GM12891 (cell line): ENCODE measurements around the gene BEND6.

Experiments
- DNase-seq: peaks from one replicate; pipeline ENCODE4 v3.0.0; 2011; ENCODE audit warnings: low spot score; ENCODE audit not compliant: insufficient read length
- FAIRE-seq: peaks from 2 replicates; lab custom pipeline; 2011; peaks lifted over from hg19 to GRCh38; lab: Jason Lieb, UNC
- PAX5 ChIP-seq: IDR thresholded peaks from 2 replicates; pipeline ENCODE4 v1.6.1; 2011; ENCODE audit warnings: low read length, moderate library complexity, mild to moderate bottlenecking; ENCODE audit not compliant: insufficient read depth, severe bottlenecking
- POLR2A ChIP-seq: IDR thresholded peaks from 2 replicates; pipeline ENCODE4 v1.6.1; 2011; ENCODE audit warnings: low read depth, low read length, control low read depth
- POLR2AphosphoS5 ChIP-seq: IDR thresholded peaks from 2 replicates; pipeline ENCODE4 v1.6.1; 2011; ENCODE audit warnings: low read depth, low read length, control low read depth
- POU2F2 ChIP-seq: IDR thresholded peaks from 2 replicates; pipeline ENCODE4 v1.6.1; 2011; ENCODE audit warnings: low read depth, mild to moderate bottlenecking, control low read depth, low read length, moderate library complexity
- SPI1 ChIP-seq: IDR thresholded peaks from 2 replicates; pipeline ENCODE4 v1.6.1; 2011; ENCODE audit warnings: low read depth, low read length, control low read depth
- TAF1 ChIP-seq: IDR thresholded peaks from 2 replicates; pipeline ENCODE4 v1.6.1; 2011; ENCODE audit warnings: low read depth, low read length, control low read depth

Gene BEND6

GRCh38 chr6:56940463-56940862 lies 14.4 kb upstream of the BEND6 start:
- no peak for FAIRE-seq
- TF ChIP-seq PAX5 (no peak), TAF1 (no peak), POLR2AphosphoS5 (no peak), SPI1 (no peak), POU2F2 (no peak), POLR2A (no peak)
- no peak for DNase-seq

GRCh38 chr6:56940977-56941376 lies 13.9 kb upstream of the BEND6 start:
- TF ChIP-seq POLR2A = no peak
- DNase-seq (no peak), FAIRE-seq (no peak)

DNA sequence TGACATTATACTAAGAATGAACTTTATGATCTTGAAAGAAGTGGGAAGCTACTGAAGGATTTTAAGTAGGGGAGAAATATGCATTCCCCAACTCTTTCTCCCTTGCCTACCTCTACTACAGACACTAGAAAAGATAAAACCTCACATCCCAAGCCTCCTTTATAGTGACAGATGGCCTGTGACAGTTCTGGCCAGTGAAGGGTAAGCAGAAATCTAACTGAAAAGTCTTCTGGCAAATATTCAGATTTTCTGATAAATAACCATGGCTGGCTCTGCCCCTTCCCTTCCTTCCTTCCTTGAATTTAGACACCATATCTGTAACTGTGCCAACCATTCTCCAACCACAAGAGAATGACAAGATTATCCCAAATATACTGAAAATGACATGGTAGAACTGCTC lies 10.2 kb upstream of the BEND6 start:
- no peak for FAIRE-seq
- TF ChIP-seq TAF1 = no peak
- no peak for TF ChIP-seq POLR2A
- no peak for TF ChIP-seq POLR2AphosphoS5
- TF ChIP-seq SPI1 = no peak
- TF ChIP-seq POU2F2 = no peak
- TF ChIP-seq PAX5 = no peak

DNA sequence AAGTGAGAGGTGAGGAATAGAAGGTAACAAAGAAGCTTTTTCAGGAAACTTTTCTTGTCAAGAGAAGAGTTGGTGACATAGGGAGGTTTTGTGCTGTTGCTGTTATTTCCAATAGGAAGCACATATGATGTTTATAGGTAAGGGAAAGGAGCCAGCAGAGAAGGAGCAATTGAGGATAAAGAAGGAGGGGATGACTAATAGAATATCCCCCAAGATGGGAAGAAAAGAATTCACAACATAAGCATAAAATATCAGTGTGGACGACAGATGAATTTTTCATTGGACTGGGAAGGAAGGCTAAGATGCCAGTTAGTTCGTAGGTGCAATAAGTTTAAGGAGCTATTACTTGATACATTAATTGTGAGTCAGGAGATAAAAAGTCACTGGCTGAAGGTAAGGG lies 8.5 kb upstream of the BEND6 start:
- no peak for DNase-seq
- TF ChIP-seq POU2F2 = no peak
- no peak for TF ChIP-seq SPI1
- no peak for TF ChIP-seq PAX5
- no peak for TF ChIP-seq POLR2A
- TF ChIP-seq POLR2AphosphoS5 = no peak
- TF ChIP-seq TAF1 = no peak
- FAIRE-seq = no peak

More for the DNA sequence above, 10.2 kb upstream of the BEND6 start:
- no peak for DNase-seq

DNA sequence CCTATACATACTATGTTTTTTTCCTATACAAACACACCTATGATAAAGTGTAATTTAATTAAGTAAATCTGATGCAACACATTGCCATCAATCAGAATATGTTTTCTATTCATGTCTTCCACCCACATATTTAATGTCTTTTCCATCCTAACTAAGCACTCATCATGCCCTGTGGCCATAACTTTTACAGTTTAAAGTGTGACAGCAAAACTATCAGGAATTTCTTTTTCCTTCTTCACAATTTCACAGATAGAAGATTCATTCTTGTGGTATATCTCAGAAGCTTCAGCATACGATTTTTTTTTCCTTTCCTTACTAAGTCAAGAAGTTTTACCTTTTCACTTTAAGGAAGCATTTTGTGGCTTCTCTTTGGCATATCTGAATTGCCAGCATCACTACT lies 7.0 kb upstream of the BEND6 start:
- DNase-seq (no peak), FAIRE-seq (no peak)
- TF ChIP-seq POLR2A (no peak), POLR2AphosphoS5 (no peak), POU2F2 (no peak), SPI1 (no peak), PAX5 (no peak), TAF1 (no peak)

- DNase-seq (no peak), FAIRE-seq (no peak)
- TF ChIP-seq PAX5 (no peak), POLR2AphosphoS5 (no peak), POU2F2 (no peak), TAF1 (no peak), SPI1 (no peak), POLR2A (no peak)
Measured at GRCh38 chr6:56949265-56949664, 5.6 kb upstream of the BEND6 start.

GRCh38 chr6:56949925-56950495 lies 4.9 kb upstream of the BEND6 start:
- DNase-seq = no peak
- TF ChIP-seq TAF1 (no peak), POU2F2 (no peak), POLR2A (no peak), SPI1 (no peak), PAX5 (no peak), POLR2AphosphoS5 (no peak)
- no peak for FAIRE-seq

- DNase-seq (no peak), FAIRE-seq (no peak)
- TF ChIP-seq POLR2AphosphoS5 = no peak
- TF ChIP-seq POU2F2 = no peak
- TF ChIP-seq PAX5 = no peak
- no peak for TF ChIP-seq SPI1
- no peak for TF ChIP-seq POLR2A
- no peak for TF ChIP-seq TAF1
Measured at GRCh38 chr6:56951049-56951831, 3.7 kb upstream of the BEND6 start.

- TF ChIP-seq TAF1 = peak; percentile 5; the same call in 1 of the 2 replicates
- TF ChIP-seq POU2F2 = no peak; the same call in 1 of the 2 replicates
- peak; percentile 53; the same call in 1 of the 2 replicates for TF ChIP-seq POLR2AphosphoS5
- TF ChIP-seq POLR2A = peak; percentile 74; the same call in 1 of the 2 replicates
- DNase-seq (peak; percentile 2), FAIRE-seq (peak; percentile 31)
Measured at GRCh38 chr6:56953597-56954402, 1.1 kb upstream of the BEND6 start.
